CD14-positive monocyte (primary cell): ENCODE data around the gene CYP2R1. TPM values are rescaled to one million over a fixed set of nuclear protein-coding genes. Genes with fewer than 3 reads are reported as not detected.

Experiments
- DNase-seq, 3 donors: peaks; one replicate each; pipeline ENCODE4 v3.0.0-alpha.2; 2011 to 2022
- H2AFZ ChIP-seq: 2 replicates; pipeline ENCODE4 v1.6.0; 2012; ENCODE audit warnings: mild to moderate bottlenecking, low read depth, low read length, inconsistent platforms; ENCODE audit not compliant: insufficient read depth, poor library complexity, severe bottlenecking
- H3K27ac ChIP-seq, 2 donors: 1 replicate in 1 of 2; 2 replicates in 1 of 2; pipeline ENCODE4 v1.5.1; 2012 to 2013; ENCODE audit warnings: low read length in 2 of 2, control low read depth in 1 of 2, inconsistent platforms in 1 of 2, low read depth in 1 of 2, mild to moderate bottlenecking in 1 of 2
- H3K27me3 ChIP-seq, 2 donors: one replicate each; pipeline versions ENCODE4 v1.6.0 to v1.6.1; 2011 to 2013; ENCODE audit warnings: low read length in 2 of 2; ENCODE audit not compliant: control insufficient read depth in 2 of 2, insufficient read depth in 2 of 2
- H3K36me3 ChIP-seq, 2 donors: replicated peaks in 1 of 2; 1 replicate in 1 of 2; 2 replicates in 1 of 2; pipeline versions ENCODE4 v1.5.1 to v1.6.1; 2012 to 2013; ENCODE audit warnings: low read length in 2 of 2, control low read depth in 1 of 2, inconsistent platforms in 1 of 2, mild to moderate bottlenecking in 1 of 2; ENCODE audit not compliant: insufficient read depth in 2 of 2, control insufficient read depth in 1 of 2
- H3K4me1 ChIP-seq, 2 donors: 1 replicate in 1 of 2; 2 replicates in 1 of 2; pipeline versions ENCODE4 v1.5.1 to v1.6.1; 2012 to 2013; ENCODE audit warnings: low read length in 2 of 2, control low read depth in 1 of 2, inconsistent platforms in 1 of 2, mild to moderate bottlenecking in 1 of 2, moderate library complexity in 1 of 2; ENCODE audit not compliant: insufficient read depth in 2 of 2, control insufficient read depth in 1 of 2
- H3K4me2 ChIP-seq: replicated peaks from 2 replicates; pipeline ENCODE3; 2012; ENCODE audit warnings: low read length, moderate library complexity, mild to moderate bottlenecking; ENCODE audit not compliant: poor library complexity, severe bottlenecking; ENCODE audit errors: extremely low read depth
- H3K4me3 ChIP-seq, 3 experiments: fragments of 200-600 bp in 1 of 3; sonication (generic) in 1 of 3; replicated peaks in 1 of 3; 1 replicate in 2 of 3; 2 replicates in 1 of 3; pipeline ENCODE4 v1.5.1; 2011 to 2013; ENCODE audit warnings: low read length in 3 of 3, mild to moderate bottlenecking in 3 of 3, control low read depth in 2 of 3, low read depth in 2 of 3, inconsistent platforms in 1 of 3, moderate library complexity in 1 of 3
- H3K79me2 ChIP-seq: 2 replicates; pipeline ENCODE4 v1.6.0; 2012; ENCODE audit warnings: mild to moderate bottlenecking, control low read depth, inconsistent platforms, low read length, moderate library complexity; ENCODE audit not compliant: insufficient read depth
- H3K9ac ChIP-seq: 2 replicates; pipeline ENCODE4 v1.6.0; 2017; ENCODE audit warnings: low read length, mild to moderate bottlenecking; ENCODE audit not compliant: insufficient read depth, poor library complexity, severe bottlenecking
- H3K9me3 ChIP-seq, 2 donors: replicated peaks in 1 of 2; 1 replicate in 1 of 2; 2 replicates in 1 of 2; pipeline versions ENCODE4 v1.5.1 to v1.6.1; 2012 to 2013; ENCODE audit warnings: low read length in 2 of 2, control low read depth in 1 of 2; ENCODE audit not compliant: control insufficient read depth in 1 of 2, insufficient read depth in 1 of 2
- H4K20me1 ChIP-seq: 2 replicates; pipeline ENCODE4 v1.6.0; 2012; ENCODE audit warnings: mild to moderate bottlenecking, low read length, control low read depth, moderate library complexity; ENCODE audit not compliant: insufficient read depth
- H3K27ac Mint-ChIP-seq, 7 donors: one replicate each; pipeline ENCODE4 v1.8.0; 2020; ENCODE audit warnings: mild to moderate bottlenecking in 7 of 7, mixed read lengths in 7 of 7, moderate library complexity in 6 of 7, inconsistent platforms in 2 of 7
- H3K27me3 Mint-ChIP-seq, 3 donors: one replicate each; pipeline ENCODE4 v1.8.0; 2021 to 2022; ENCODE audit warnings: low read depth in 3 of 3, mild to moderate bottlenecking in 3 of 3, mixed read lengths in 3 of 3, moderate library complexity in 3 of 3, inconsistent platforms in 1 of 3
- H3K36me3 Mint-ChIP-seq, 2 donors: one replicate each; pipeline ENCODE4 v1.8.0; 2020; ENCODE audit warnings: mixed read lengths in 2 of 2, inconsistent platforms in 1 of 2, mild to moderate bottlenecking in 1 of 2
- H3K4me1 Mint-ChIP-seq: one replicate; pipeline ENCODE4 v1.8.0; 2020; ENCODE audit warnings: mild to moderate bottlenecking, mixed read lengths
- H3K4me3 Mint-ChIP-seq, 2 donors: one replicate each; pipeline ENCODE4 v1.8.0; 2020; ENCODE audit warnings: mild to moderate bottlenecking in 2 of 2, mixed read lengths in 2 of 2, moderate library complexity in 1 of 2
- H3K9me3 Mint-ChIP-seq, 7 donors: one replicate each; pipeline ENCODE4 v1.8.0; 2020 to 2022; ENCODE audit warnings: mixed read lengths in 7 of 7, mild to moderate bottlenecking in 6 of 7, moderate library complexity in 6 of 7, inconsistent platforms in 2 of 7
- WGBS: methylation state at CpG from one replicate; pipeline ENCODE4 v1.1.5; 2013; ENCODE audit warnings: missing lambda C conversion rate; ENCODE audit not compliant: insufficient coverage; 5-methylcytosine and 5-hydroxymethylcytosine counted together
- intact Hi-C, 2 donors: fragments of 100-400 bp; cut with micrococcal nuclease; formaldehyde crosslinking; loops; one replicate each; pipeline versions ENCODE4 v1.15.0 to v1.15.1; 2023
- polyA plus RNA-seq, 3 donors: library from polyadenylated mRNA; depleted of rRNA in 1 of 3; unstranded in 2 of 3; stranded (reverse) in 1 of 3; fragments of 300-500 nt in 2 of 3; fragments of >200 nt in 1 of 3; fragmentation: Illumina TruSeq in 2 of 3; gene quantifications; 1 replicate in 2 of 3; 2 replicates in 1 of 3; pipeline ENCODE4 v1.2.3, GENCODE V29; 2012 to 2021
- TF ChIP-seq, protein P1 (sequence below): fragments of 200-600 bp; IDR thresholded peaks from one replicate; pipeline ENCODE4 v1.8.0; 2022; ENCODE audit warnings: antibody characterized with exemption, mild to moderate bottlenecking

Gene CYP2R1
- polyA plus RNA-seq, 3 donors = 5.4 to 8.3 (median 7.0) TPM

GRCh38 chr11:14904745-14905103 lies 12.7 kb upstream of the CYP2R1 start:
- peaks cover 21 to 34% of the 10 kb centered on the region in 2 donors for H3K4me1 ChIP-seq
- H4K20me1 ChIP-seq = no peaks in the 10 kb centered on the region
- H3K27ac ChIP-seq = no peak overlapping the region
- Mint-ChIP-seq H3K4me3 (peak overlapping the region; percentile 96 to 98), H3K9me3 (peaks cover 0 to 2% (median 0%) of the 10 kb centered on the region in 7 donors), H3K27me3 (peaks cover 7 to 24% (median 10%) of the 10 kb centered on the region in 3 donors), H3K27ac (peak overlapping the region in 3 of 7 donors; percentile 41 to 84 (median 48)), H3K4me1 (peaks cover 32% of the 10 kb centered on the region), H3K36me3 (no peaks in the 10 kb centered on the region)
- H3K79me2 ChIP-seq = no peaks in the 10 kb centered on the region
- H3K27me3 ChIP-seq = peaks cover 0 to 8% of the 10 kb centered on the region in 2 donors
- H3K36me3 ChIP-seq = no peaks in the 10 kb centered on the region
- H3K4me3 ChIP-seq = peak overlapping the region; percentile 71 to 91 (median 72)
- WGBS = 3% methylated on average over 26 of the region's 26 CpGs
- peak overlapping the region; percentile 95 for H3K4me2 ChIP-seq
- H3K9me3 ChIP-seq = no peaks in the 10 kb centered on the region
- peak overlapping the region; percentile 63 for H3K9ac ChIP-seq
- TF ChIP-seq, protein P1, sequence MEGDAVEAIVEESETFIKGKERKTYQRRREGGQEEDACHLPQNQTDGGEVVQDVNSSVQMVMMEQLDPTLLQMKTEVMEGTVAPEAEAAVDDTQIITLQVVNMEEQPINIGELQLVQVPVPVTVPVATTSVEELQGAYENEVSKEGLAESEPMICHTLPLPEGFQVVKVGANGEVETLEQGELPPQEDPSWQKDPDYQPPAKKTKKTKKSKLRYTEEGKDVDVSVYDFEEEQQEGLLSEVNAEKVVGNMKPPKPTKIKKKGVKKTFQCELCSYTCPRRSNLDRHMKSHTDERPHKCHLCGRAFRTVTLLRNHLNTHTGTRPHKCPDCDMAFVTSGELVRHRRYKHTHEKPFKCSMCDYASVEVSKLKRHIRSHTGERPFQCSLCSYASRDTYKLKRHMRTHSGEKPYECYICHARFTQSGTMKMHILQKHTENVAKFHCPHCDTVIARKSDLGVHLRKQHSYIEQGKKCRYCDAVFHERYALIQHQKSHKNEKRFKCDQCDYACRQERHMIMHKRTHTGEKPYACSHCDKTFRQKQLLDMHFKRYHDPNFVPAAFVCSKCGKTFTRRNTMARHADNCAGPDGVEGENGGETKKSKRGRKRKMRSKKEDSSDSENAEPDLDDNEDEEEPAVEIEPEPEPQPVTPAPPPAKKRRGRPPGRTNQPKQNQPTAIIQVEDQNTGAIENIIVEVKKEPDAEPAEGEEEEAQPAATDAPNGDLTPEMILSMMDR = peak; percentile 98
- peak overlapping the region; percentile 98 for H2AFZ ChIP-seq
- intact Hi-C loops = loop anchor here (5.0 to 10.0 kb wide), 3 partner anchors 112 to 367 kb away; partner anchors contain the start of gene PDE3B (in 2 of the 2)
- peak; percentile 66 to 75 (median 73) for DNase-seq

DNA sequence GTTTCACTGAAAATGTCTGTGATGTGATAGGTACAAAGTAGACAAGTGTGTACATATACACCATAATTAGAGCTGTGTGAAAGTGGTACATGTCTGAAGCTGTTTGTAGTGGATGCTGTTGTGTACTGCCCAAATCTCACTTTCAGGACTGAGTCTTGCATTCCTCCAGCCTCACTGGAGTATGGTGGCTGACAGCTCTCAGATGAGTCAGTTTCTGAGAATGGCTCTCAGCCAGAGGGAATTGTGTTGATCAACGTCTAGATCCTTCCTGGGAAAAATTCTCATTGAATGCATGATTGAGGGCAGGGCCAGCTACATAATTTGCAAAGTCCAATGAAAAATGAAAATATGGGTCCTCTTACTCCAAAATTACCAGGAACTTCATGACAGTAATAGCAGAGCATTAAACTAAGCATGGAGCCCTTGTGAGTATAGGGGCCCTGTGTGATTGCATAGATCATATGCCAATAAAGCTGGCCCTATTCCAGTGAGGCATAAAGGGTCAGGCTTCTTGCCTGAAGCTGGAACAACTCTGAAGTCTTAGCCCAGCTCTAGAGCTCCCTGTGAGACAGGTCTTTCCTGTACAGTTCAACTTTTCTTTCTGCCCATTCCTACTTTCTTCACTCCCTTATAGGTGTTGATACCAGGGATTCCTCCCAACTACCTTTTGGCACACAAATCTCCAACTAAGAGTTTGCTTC lies 10.8 kb upstream of the CYP2R1 start:
- DNase-seq = no peak
- intact Hi-C loops = loop anchor here (10.0 kb wide), 1 partner anchor 258 kb away; the partner anchor contains the start of gene PDE3B (in 2 of the 2)
- H3K36me3 Mint-ChIP-seq = no peaks in the 10 kb centered on the region
- Histone ChIP-seq H3K79me2 (no peaks in the 10 kb centered on the region), H3K27me3 (peaks cover 0 to 8% of the 10 kb centered on the region in 2 donors), H3K27ac (no peak overlapping the region), H4K20me1 (no peaks in the 10 kb centered on the region), H3K36me3 (no peaks in the 10 kb centered on the region), H3K9me3 (no peaks in the 10 kb centered on the region), H3K4me2 (no peak overlapping the region), H2AFZ (no peak overlapping the region), H3K4me3 (no peak overlapping the region), H3K9ac (no peak overlapping the region), H3K4me1 (peaks cover 27 to 42% of the 10 kb centered on the region in 2 donors)
- no peak overlapping the region for H3K4me3 Mint-ChIP-seq
- peak overlapping the region in 1 of 7 donors; percentile 60 for H3K27ac Mint-ChIP-seq
- peaks cover 0 to 2% (median 0%) of the 10 kb centered on the region in 7 donors for H3K9me3 Mint-ChIP-seq
- no CpG with 5 or more reads among the region's 1 CpG for WGBS
- TF ChIP-seq, protein P1 = no peak
- H3K27me3 Mint-ChIP-seq = peaks cover 7 to 24% (median 10%) of the 10 kb centered on the region in 3 donors
- H3K4me1 Mint-ChIP-seq = peaks cover 37% of the 10 kb centered on the region
